GM12892 (cell line): ENCODE results near the gene GK.

ENCODE experiments used
- POLR2A ChIP-seq: IDR thresholded peaks from 2 replicates; pipeline ENCODE4 v1.6.1; 2011; ENCODE audit warnings: low read depth, low read length, control low read depth
- POLR2AphosphoS5 ChIP-seq: IDR thresholded peaks from 2 replicates; pipeline ENCODE4 v1.6.1; 2011; ENCODE audit warnings: low read depth, low read length, control low read depth

DNA sequence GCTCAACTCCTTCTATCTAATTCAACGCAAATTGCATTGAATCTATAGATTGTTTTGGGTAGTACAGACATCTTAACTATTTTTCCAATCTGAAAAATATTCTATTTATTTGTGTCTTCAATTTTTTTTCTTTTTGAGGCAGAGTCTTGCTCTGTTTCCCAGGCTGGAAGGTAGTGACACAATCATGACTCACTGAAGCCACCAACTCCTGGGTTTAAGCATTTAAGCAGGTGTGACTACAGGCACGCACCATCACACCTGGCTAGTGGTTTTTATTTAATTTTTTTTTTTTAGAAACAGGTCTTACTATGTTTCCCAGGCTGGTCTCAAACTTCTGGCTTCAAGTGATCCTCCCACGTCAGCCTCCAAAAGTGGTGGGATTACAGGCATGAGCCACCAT is 98.3 kb downstream of the GK start:
- TF ChIP-seq POLR2AphosphoS5 (no peak), POLR2A (no peak)
